Mesothelial cell of epicardium (in vitro differentiated cells): ENCODE results near the gene HSPA8. TPM values are rescaled to one million over a fixed set of nuclear protein-coding genes. Genes with fewer than 3 reads are reported as not detected.

Experiments
- DNase-seq, 2 experiments: peaks; one replicate each; pipeline ENCODE4 v3.0.0; 2021; ENCODE audit warnings: low spot score in 2 of 2; ENCODE audit not compliant: unreplicated experiment in 2 of 2
- H3K27ac Mint-ChIP-seq: 2 replicates; pipeline ENCODE4 v1.8.0; 2021; ENCODE audit warnings: mixed read lengths
- H3K27me3 Mint-ChIP-seq: 2 replicates; pipeline ENCODE4 v1.8.0; 2021; ENCODE audit warnings: low read depth, mixed read lengths
- H3K36me3 Mint-ChIP-seq: 2 replicates; pipeline ENCODE4 v1.8.0; 2021; ENCODE audit warnings: mixed read lengths
- H3K4me1 Mint-ChIP-seq: 2 replicates; pipeline ENCODE4 v1.8.0; 2021; ENCODE audit warnings: mixed read lengths
- H3K4me3 Mint-ChIP-seq: 2 replicates; pipeline ENCODE4 v1.8.0; 2021; ENCODE audit warnings: mild to moderate bottlenecking, moderate library complexity, mixed read lengths
- H3K9me3 Mint-ChIP-seq: 2 replicates; pipeline ENCODE4 v1.8.0; 2021; ENCODE audit warnings: mixed read lengths
- total RNA-seq: library from RNA; stranded (reverse); gene quantifications from 3 replicates; pipeline ENCODE4 v1.2.1, GENCODE V29; 2021
- TF ChIP-seq, protein P1 (sequence below): fragments of 200-600 bp; sonication (generic); IDR thresholded peaks from one replicate; pipeline ENCODE4 v1.5.0; 2021; ENCODE audit warnings: antibody characterized with exemption; ENCODE audit not compliant: unreplicated experiment

The HSPA8 gene
- 714 to 741 TPM (median 735 TPM) in 3 replicates for total RNA-seq

GRCh38 chr11:123061403-123062157 is at the start of gene HSPA8:
HSPA8 (minus strand) TSS chr11:123062136; CDS start chr11:123061324, 812 bp downstream.
- DNase-seq, result peak; percentile 35 to 63

GRCh38 chr11:123111465-123111864 is 49.5 kb upstream of the HSPA8 start:
- H3K4me1 Mint-ChIP-seq, result peaks cover 9% of the 10 kb centered on the region
- peaks cover 7% of the 10 kb centered on the region for H3K9me3 Mint-ChIP-seq
- H3K27me3 Mint-ChIP-seq, result no peaks in the 10 kb centered on the region
- H3K36me3 Mint-ChIP-seq, result peaks cover 3% of the 10 kb centered on the region
- no peak for DNase-seq
- TF ChIP-seq, protein P1, sequence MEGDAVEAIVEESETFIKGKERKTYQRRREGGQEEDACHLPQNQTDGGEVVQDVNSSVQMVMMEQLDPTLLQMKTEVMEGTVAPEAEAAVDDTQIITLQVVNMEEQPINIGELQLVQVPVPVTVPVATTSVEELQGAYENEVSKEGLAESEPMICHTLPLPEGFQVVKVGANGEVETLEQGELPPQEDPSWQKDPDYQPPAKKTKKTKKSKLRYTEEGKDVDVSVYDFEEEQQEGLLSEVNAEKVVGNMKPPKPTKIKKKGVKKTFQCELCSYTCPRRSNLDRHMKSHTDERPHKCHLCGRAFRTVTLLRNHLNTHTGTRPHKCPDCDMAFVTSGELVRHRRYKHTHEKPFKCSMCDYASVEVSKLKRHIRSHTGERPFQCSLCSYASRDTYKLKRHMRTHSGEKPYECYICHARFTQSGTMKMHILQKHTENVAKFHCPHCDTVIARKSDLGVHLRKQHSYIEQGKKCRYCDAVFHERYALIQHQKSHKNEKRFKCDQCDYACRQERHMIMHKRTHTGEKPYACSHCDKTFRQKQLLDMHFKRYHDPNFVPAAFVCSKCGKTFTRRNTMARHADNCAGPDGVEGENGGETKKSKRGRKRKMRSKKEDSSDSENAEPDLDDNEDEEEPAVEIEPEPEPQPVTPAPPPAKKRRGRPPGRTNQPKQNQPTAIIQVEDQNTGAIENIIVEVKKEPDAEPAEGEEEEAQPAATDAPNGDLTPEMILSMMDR, result peak; percentile 76
- no peak overlapping the region for H3K27ac Mint-ChIP-seq
- H3K4me3 Mint-ChIP-seq, result no peak overlapping the region

More at GRCh38 chr11:123061403-123062157, at the start of gene HSPA8:
- H3K27me3 Mint-ChIP-seq, result no peaks in the 10 kb centered on the region
- peak within 1 kb of the TSS; percentile 93 for H3K4me3 Mint-ChIP-seq
- TF ChIP-seq, protein P1, result no peak
- H3K9me3 Mint-ChIP-seq, result no peaks in the 10 kb centered on the region
- peaks cover 41% of the 10 kb centered on the region for H3K36me3 Mint-ChIP-seq
- peaks cover 61% of the 10 kb centered on the region for H3K4me1 Mint-ChIP-seq
- H3K27ac Mint-ChIP-seq, result peak within 1 kb of the TSS; percentile 98

DNA sequence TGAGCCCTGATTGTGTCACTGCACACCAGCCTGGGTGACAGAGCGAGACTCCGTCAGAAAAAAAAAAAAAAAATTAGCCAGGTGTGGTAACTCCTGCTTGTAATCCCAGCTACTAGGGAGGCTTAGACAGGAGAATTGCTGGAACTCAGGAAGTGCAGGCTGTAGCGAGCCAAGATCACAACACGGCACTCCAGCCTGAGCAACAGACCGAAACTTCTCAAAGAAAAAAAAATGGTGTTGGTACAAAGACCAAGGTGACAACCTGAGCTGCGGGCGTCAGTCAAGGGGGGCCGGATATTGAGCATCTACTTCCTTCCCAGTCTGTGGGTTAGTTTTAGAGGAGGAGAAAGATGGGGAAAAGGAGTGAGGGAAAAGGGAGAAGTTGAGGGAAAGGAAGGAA is 48.5 kb upstream of the HSPA8 start:
- TF ChIP-seq, protein P1, result no peak
- H3K9me3 Mint-ChIP-seq, result peaks cover 1% of the 10 kb centered on the region
- H3K36me3 Mint-ChIP-seq, result no peaks in the 10 kb centered on the region
- no peak overlapping the region for H3K27ac Mint-ChIP-seq
- no peak overlapping the region for H3K4me3 Mint-ChIP-seq
- no peaks in the 10 kb centered on the region for H3K27me3 Mint-ChIP-seq
- peaks cover 9% of the 10 kb centered on the region for H3K4me1 Mint-ChIP-seq
- no peak for DNase-seq

DNA sequence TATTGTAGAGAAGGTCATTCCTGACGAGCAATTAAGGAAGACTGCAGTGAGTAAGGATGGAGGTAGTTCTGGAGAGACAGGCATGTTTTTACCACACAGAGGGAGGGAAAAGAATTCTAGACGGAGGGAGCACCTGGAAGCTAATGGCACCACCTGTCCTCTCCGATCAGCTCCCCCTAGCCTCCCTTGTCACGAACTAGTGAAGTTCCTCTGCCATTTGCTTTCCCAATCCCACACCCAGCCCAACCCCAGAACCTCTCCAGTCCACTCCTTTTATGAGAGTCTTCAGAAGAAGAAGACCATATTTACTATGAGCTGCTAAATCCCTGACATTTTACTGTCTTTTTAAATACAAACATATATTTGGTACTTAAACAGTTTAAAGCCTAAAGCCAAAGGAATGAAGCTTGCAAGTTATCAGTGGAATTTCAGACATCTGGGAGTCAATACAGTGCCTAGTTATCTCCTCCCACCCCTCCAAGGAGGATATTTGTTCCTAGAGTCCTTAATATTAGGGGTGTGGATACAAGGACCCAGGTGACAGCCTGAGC is 46.1 kb upstream of the HSPA8 start:
- no peaks in the 10 kb centered on the region for H3K9me3 Mint-ChIP-seq
- H3K4me3 Mint-ChIP-seq, result no peak overlapping the region
- peak overlapping the region; percentile 41 for H3K27ac Mint-ChIP-seq
- peaks cover 10% of the 10 kb centered on the region for H3K4me1 Mint-ChIP-seq
- no peaks in the 10 kb centered on the region for H3K36me3 Mint-ChIP-seq
- H3K27me3 Mint-ChIP-seq, result no peaks in the 10 kb centered on the region
- TF ChIP-seq, protein P1, result no peak
- no peak for DNase-seq

GRCh38 chr11:123104697-123105096 is 42.8 kb upstream of the HSPA8 start:
- H3K27ac Mint-ChIP-seq, result no peak overlapping the region

More at GRCh38 chr11:123104697-123105096, 42.8 kb upstream of the HSPA8 start:
- H3K4me1 Mint-ChIP-seq, result peaks cover 17% of the 10 kb centered on the region
- TF ChIP-seq, protein P1, result no peak
- H3K27me3 Mint-ChIP-seq, result no peaks in the 10 kb centered on the region
- no peaks in the 10 kb centered on the region for H3K9me3 Mint-ChIP-seq
- no peak overlapping the region for H3K4me3 Mint-ChIP-seq
- no peaks in the 10 kb centered on the region for H3K36me3 Mint-ChIP-seq
- no peak for DNase-seq
